Measurements from ENCODE around the gene RAB27A.
A peak's percentile ranks its signal among the peaks of the same experiment; 100 is the strongest.
"Not testable (repeated sequence)": the region's sequence is repeated elsewhere in the genome, so short reads cannot be mapped to it uniquely, and the experiment has no call there.

The RAB27A gene

GRCh38 chr15:55250392-55250791 lies 39.2 kb downstream of the RAB27A start:
- DNase-seq (ENCODE audit: low read depth in 2 of 2): peak; percentile 60 to 70

DNA sequence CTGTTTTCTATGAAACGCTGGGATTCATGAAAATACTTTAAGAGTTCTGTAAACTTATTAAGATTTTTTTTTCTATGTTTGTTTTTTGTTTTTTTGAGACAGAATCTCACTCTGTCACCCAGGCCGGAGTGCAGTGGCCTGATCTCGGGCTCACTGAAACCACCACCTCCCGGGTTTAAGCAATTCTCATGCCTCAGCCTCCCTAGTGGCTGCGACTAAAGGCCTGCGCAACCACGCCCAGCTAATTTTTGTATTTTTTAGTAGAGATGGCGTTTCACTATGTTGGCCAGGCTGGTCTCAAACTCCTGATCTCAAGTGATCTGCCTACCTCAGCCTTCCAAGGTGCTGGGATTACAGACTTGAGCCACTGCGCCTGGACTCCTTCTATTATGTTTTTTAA lies 39.7 kb downstream of the RAB27A start:
- not testable (repeated sequence) for DNase-seq (ENCODE audit: low read depth in 2 of 2)

- no peak for DNase-seq (ENCODE audit: low read depth in 2 of 2)
Measured at GRCh38 chr15:55248895-55249294, 40.7 kb downstream of the RAB27A start.

DNA sequence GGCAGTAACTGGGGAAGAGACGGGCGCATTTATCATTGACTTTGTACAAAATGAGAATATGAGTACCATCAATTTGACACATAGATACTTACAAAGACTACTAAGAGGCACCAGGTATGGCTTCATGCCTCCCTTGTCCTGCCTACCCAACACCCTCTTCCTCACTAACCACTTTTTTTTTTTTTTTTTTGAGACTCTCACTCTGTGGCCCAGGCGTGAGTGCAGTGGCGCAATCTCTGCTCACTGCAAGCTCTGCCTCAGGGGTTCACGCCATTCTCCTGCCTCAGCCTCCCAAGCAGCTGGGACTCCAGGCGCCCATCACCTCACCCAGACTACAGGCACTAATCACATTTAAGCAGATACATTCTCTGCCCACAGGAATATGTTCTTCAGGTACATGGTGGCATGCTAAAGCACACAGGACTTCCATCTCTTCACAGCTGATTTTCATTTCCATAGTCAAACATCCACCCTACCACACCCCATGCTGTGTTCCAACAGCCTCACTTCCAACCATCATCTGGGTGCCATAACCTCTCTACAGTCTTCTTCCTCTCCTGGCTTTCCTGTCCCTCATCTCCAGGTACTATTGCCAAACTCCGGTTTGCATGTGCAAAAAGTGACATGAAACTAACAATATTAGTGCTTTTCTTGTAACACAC lies 41.7 kb downstream of the RAB27A start:
- DNase-seq (ENCODE audit: low read depth in 2 of 2): no peak

GRCh38 chr15:55247311-55247710 lies 42.3 kb downstream of the RAB27A start:
- no peak for DNase-seq (ENCODE audit: low read depth in 2 of 2)

- no peak for DNase-seq (ENCODE audit: low read depth in 2 of 2)
Measured at GRCh38 chr15:55246567-55246966, 43.0 kb downstream of the RAB27A start.

GRCh38 chr15:55245059-55245458 lies 44.6 kb downstream of the RAB27A start:
- DNase-seq (ENCODE audit: low read depth in 2 of 2): no peak

GRCh38 chr15:55241891-55242290 lies 47.7 kb downstream of the RAB27A start:
- DNase-seq (ENCODE audit: low read depth in 2 of 2): peak; percentile 35 to 36

GRCh38 chr15:55241186-55241585 lies 48.4 kb downstream of the RAB27A start:
- no peak for DNase-seq (ENCODE audit: low read depth in 2 of 2)

- DNase-seq (ENCODE audit: low read depth in 2 of 2): no peak
Measured at GRCh38 chr15:55240125-55240760, 49.4 kb downstream of the RAB27A start.

- no peak for DNase-seq (ENCODE audit: low read depth in 2 of 2)
Measured at GRCh38 chr15:55239440-55240124, 50.0 kb downstream of the RAB27A start.

DNA sequence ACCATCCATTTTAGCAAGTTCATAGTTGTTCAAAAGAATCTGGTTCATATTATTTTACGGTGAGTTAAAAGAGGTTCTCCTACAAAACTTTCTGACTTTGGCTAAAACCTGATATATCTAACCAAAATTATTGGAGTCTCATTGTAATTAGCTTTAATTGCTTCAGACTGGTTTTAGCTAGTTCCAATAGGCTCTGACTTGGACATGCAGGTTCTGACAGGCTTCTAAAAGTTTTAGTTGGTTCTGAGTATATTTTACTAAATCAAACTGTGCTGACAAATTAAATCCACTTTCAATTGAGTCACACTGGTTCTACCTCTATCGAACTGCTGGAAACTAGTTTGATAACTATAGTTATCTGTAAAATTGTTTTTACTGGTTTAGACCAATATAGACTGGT lies 50.7 kb downstream of the RAB27A start:
- DNase-seq (ENCODE audit: low read depth in 2 of 2): no peak

DNA sequence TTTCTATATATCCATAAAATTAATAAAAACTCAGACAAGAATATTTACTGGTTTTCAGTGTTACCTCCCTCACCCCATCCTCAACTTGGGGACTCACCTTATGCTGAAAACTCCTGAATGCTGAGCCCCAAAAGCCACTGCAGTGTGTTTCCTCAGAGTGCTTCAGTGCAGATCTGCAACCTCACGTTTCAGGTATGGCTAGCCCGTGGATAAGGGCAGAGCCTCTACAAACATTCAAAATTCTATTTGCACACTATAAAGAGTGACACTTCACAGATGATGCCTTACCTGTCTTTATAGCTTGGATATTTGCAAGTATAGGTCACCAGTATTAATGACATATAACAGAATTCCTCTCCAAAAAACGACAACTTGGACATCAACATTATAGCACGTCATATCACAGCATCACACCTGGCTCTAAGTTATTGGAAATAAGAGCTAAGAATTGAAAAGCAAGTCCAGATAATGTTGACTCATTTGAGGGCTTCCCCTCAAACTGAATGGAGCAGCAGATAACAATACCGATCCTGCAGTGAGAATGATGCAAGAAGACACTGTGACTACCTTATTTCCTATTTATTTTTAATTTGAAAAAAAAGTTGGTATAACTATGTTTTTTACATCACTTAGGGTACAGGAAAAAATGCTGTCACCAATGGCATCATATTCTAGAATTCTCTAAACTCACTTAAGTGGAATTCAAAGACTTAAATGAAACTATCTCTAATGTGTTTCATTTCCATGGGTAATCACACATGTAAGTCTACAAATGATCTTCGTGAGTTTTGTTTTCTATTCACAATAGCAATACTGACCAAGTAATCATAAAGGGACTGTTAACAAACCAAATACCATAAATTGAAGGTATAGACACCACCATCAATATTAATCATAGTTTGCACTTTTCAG lies 52.1 kb downstream of the RAB27A start:
- DNase-seq (ENCODE audit: low read depth in 2 of 2): no peak

GRCh38 chr15:55235546-55236036 lies 54.0 kb downstream of the RAB27A start:
- no peak for DNase-seq (ENCODE audit: low read depth in 2 of 2)

DNA sequence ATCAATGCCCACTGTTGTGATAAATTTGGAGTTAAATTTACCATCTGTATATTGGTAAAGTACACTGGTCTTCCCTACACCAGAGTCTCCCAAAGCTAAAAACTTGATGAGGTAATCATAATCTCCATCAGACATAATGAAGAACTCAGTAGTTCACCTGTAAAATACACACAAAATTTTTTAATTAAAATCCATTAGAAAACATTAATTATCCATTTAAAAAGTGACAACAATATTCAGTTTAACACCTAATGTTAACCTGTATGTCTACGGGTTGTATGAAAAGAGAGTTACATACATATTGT lies 54.9 kb downstream of the RAB27A start:
- DNase-seq (ENCODE audit: low read depth in 2 of 2): no peak

GRCh38 chr15:55234104-55234799 lies 55.4 kb downstream of the RAB27A start:
- DNase-seq (ENCODE audit: low read depth in 2 of 2): no peak

DNA sequence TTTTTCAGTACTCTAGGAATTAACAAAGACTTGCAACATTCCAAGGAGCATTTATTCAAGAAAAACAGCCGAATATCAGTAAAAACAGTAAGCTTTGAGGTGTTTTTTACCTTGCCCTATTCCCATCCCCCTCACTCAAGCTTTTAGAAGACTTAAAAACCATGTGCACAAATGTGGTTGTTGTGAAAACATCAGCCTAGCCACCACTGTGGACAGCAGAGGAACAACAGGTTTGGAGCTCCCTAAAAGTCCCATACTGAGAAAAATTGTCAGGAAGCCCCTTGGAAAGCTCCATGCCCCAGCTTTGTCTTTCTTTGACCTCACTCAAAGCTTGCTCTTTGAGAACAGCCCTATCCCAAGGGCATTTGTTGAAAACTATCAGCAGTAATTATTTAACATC lies 58.2 kb downstream of the RAB27A start:
- DNase-seq (ENCODE audit: low read depth in 2 of 2): no peak

- DNase-seq (ENCODE audit: low read depth in 2 of 2): no peak
Measured at GRCh38 chr15:55230953-55231352, 58.7 kb downstream of the RAB27A start.

GRCh38 chr15:55230051-55230670 lies 59.5 kb downstream of the RAB27A start:
- DNase-seq (ENCODE audit: low read depth in 2 of 2): no peak

DNA sequence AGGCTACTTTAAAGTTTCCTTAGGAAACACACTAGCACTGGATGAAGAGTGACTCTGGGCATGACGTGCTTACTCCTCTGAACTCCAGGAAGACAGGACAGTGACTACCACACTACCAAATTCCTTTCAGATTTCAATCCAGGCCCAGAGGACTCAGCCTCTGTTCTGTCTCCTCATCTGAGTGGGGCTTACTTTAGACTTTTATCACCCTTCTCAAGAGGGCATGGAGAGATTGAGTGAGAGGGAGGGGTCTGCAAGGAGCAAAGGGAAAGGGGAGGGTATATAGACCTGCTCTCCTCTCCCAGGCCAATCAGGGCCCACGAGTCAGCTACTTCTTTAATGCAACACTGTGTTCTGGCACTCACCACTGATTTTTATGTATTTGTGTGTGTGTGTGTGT lies 63.5 kb downstream of the RAB27A start:
- no peak for DNase-seq (ENCODE audit: low read depth in 2 of 2)

DNA sequence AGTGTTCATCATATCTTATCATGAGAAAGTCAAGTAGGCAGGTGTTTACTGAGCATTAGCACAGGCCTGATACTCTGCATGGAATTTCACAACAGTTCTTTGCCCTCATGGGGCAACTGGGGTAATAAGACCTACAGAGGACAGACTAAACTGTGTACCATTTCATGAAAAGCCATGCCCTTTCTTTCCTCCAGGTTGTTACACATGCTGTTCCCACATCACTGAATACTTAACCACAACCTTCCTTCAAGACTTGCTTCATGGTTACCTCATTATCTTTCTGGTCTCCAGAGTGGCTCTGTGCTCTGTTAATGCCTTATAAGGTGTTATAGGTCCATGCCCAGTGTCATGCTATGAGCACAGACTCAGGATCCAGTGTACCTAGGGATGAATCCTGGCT lies 64.7 kb downstream of the RAB27A start:
- no peak for DNase-seq (ENCODE audit: low read depth in 2 of 2)

All from fibroblast of skin of left biceps (primary cell).